Lower leg skin (tissue), 3 donors: ENCODE results near the gene CPLANE1.

Experiments
- CTCF ChIP-seq, 3 donors: fragments of 450-650 bp; IDR thresholded peaks; one replicate each; pipeline ENCODE4 v1.5.1; 2016; ENCODE audit warnings: antibody characterized with exemption in 3 of 3, mild to moderate bottlenecking in 3 of 3, moderate library complexity in 2 of 3
- POLR2A ChIP-seq, 2 donors: fragments of 450-650 bp; IDR thresholded peaks; one replicate each; pipeline ENCODE4 v1.6.1; 2016 to 2017; ENCODE audit warnings: antibody characterized with exemption in 2 of 2, mild to moderate bottlenecking in 1 of 2, moderate library complexity in 1 of 2

DNA sequence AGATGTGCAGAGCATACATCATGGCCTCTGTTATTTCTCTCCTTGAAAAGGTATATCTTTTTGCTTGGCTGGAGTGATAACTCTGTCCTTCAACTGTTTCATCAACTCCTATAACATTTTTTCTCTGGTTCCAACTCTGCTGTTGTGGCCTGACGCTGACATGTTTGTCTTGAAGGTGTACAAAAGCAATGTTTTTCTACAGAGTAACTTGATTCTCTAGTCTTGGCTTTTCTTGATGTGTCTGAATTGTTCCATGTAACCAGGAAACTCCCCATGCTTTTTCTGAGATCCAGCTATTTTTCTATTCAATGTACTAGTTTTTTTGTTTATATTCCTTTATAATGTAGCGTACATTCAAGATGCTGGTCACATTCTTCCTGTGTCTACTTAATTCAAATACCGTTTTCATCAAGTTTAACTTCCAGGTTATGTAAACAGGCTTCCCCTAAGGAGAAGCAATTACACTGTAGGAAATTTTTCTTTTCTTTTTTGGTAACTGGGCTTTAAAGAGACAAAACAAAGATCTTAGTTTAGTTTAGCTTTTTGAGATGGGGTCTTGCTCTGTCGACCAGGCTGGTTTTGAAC is 6.7 kb upstream of the CPLANE1 start:
- TF ChIP-seq POLR2A (IDR thresholded peaks at IDR 0.05): no peak
- no peak for TF ChIP-seq CTCF (IDR thresholded peaks at IDR 0.05)
